Common myeloid progenitor, CD34-positive (primary cell): Measurements from ENCODE around the gene IFFO2.

Experiments used
- CTCF ChIA-PET: fragments of 350-600 bp; sonication (Branson Sonifier 250); formaldehyde crosslinking; loops from one replicate; lab custom pipeline; 2021; ENCODE audit warnings: antibody characterized with exemption; lab: Charles Lee
- POLR2A ChIA-PET: fragments of 350-600 bp; sonication (Branson Sonifier 250); formaldehyde crosslinking; loops from one replicate; lab custom pipeline; 2021; ENCODE audit warnings: antibody characterized with exemption; lab: Charles Lee
- DNase-seq, 3 donors: peaks; one replicate each; pipeline versions ENCODE4 v3.0.0 to v3.0.0-alpha.2; 2013
- H3K27ac ChIP-seq, 2 experiments: 1 replicate in 1 of 2; 2 replicates in 1 of 2; pipeline ENCODE4 v1.7.0; 2013; ENCODE audit warnings: inconsistent platforms in 2 of 2, low read length in 2 of 2, mild to moderate bottlenecking in 2 of 2, low read depth in 1 of 2, moderate library complexity in 1 of 2; ENCODE audit not compliant: severe bottlenecking in 2 of 2, insufficient read depth in 1 of 2, poor library complexity in 1 of 2
- H3K27me3 ChIP-seq, 5 experiments: replicated peaks in 2 of 5; 1 replicate in 3 of 5; 2 replicates in 2 of 5; pipeline versions ENCODE4 v1.6.1 to v1.7.0; 2013; ENCODE audit warnings: low read length in 4 of 5, mild to moderate bottlenecking in 2 of 5, moderate library complexity in 2 of 5, inconsistent platforms in 1 of 5; ENCODE audit not compliant: insufficient read depth in 5 of 5, control insufficient read depth in 4 of 5
- H3K36me3 ChIP-seq, 4 experiments: 1 replicate in 2 of 4; 2 replicates in 2 of 4; pipeline versions ENCODE4 v1.6.1 to v1.7.0; 2013; ENCODE audit warnings: low read length in 3 of 4, control low read depth in 1 of 4, mild to moderate bottlenecking in 1 of 4; ENCODE audit not compliant: control insufficient read depth in 4 of 4, insufficient read depth in 4 of 4
- H3K4me1 ChIP-seq, 4 experiments: 1 replicate in 3 of 4; 2 replicates in 1 of 4; pipeline versions ENCODE4 v1.6.1 to v1.7.1; 2013; ENCODE audit warnings: low read length in 3 of 4, mild to moderate bottlenecking in 3 of 4, control low read depth in 1 of 4, inconsistent platforms in 1 of 4, moderate library complexity in 1 of 4; ENCODE audit not compliant: control insufficient read depth in 4 of 4, insufficient read depth in 4 of 4; ENCODE audit errors: control extremely low read depth in 1 of 4
- H3K4me3 ChIP-seq, 7 experiments: 1 replicate in 4 of 7; 2 replicates in 3 of 7; pipeline versions ENCODE4 v1.5.1 to v1.7.0; 2013; ENCODE audit warnings: mild to moderate bottlenecking in 7 of 7, low read length in 6 of 7, moderate library complexity in 6 of 7, inconsistent platforms in 2 of 7, low read depth in 2 of 7, control low read depth in 1 of 7; ENCODE audit not compliant: insufficient read depth in 4 of 7, control insufficient read depth in 1 of 7; ENCODE audit errors: extremely low read depth in 1 of 7
- H3K9me3 ChIP-seq, 5 experiments: 1 replicate in 4 of 5; 2 replicates in 1 of 5; pipeline versions ENCODE4 v1.6.1 to v1.7.1; 2013; ENCODE audit warnings: low read length in 4 of 5, mild to moderate bottlenecking in 2 of 5, inconsistent platforms in 1 of 5, low read depth in 1 of 5, moderate library complexity in 1 of 5; ENCODE audit not compliant: control insufficient read depth in 4 of 5, insufficient read depth in 2 of 5; ENCODE audit errors: control extremely low read depth in 1 of 5
- WGBS: methylation state at CpG from one replicate; pipeline ENCODE4 v1.1.5; 2013; ENCODE audit not compliant: insufficient coverage; 5-methylcytosine and 5-hydroxymethylcytosine counted together

Gene IFFO2

DNA sequence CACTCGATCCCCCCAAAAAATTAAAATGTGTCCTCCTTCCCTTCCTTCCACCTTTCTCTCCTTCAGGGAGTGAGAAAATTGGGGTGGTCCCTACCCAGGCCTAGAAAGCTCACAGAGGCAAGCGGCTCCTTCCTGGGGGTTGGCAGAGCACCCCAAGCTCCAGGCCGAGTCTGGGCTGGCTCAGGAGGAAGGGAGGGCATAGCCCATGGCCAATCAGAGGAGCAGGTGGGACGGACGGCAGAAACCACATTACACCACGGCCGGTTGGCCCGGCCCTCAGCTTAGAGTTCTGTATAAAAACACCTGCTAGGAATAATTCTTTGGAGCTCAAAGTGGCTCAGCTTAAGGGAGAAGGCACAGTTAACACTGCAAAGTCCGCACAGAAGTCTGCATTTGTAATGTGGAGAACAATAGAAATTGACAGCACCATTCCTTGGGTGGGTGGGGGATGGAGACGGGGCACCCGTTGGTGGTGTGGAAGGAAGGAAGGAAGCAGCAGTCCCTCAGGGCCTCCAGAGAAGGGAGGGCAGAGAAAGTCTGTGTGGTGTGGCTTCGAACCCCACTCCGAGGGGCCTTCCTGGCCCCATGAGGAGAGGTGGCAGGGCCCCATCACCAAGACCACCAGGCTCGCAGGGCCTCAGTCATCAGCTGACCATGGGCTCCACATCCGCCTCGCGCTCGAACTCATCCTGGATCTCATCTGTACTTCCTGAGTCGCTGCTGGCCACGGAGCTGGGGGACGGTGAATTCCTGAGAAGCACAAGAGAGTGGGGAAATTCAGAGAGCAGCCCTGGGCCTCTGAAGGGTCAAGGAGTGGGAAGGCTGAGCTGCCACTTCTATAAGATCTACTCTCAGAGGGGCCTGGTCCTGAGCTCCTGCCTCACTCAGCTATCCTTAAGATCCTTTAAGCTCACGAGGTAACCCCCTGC is 48.3 kb downstream of the IFFO2 start:
- ChIA-PET CTCF (interaction anchor here (0.6 to 13.1 kb wide), 30 partner anchors 8 to 333 kb away, joined by 3 to 222 read pairs (median 5); partner anchors contain the start of gene IFFO2), POLR2A (interaction anchor here (0.6 to 1.6 kb wide), 6 partner anchors 16 to 216 kb away, joined by 3 to 8 read pairs (median 6); partner anchors contain the start of gene IFFO2)
- H3K27ac ChIP-seq, result peak overlapping the region; percentile 38 to 67
- 3% methylated on average over 19 of the region's 22 CpGs for WGBS
- DNase-seq, result peak; percentile 67 to 82 (median 82)
- peaks cover 0 to 38% (median 17%) of the 10 kb centered on the region in 4 experiments for H3K36me3 ChIP-seq
- no peaks in the 10 kb centered on the region for H3K9me3 ChIP-seq
- H3K27me3 ChIP-seq, result no peaks in the 10 kb centered on the region
- peak overlapping the region in 6 of 7 experiments; percentile 30 to 54 (median 47) for H3K4me3 ChIP-seq
- peaks cover 11 to 55% (median 44%) of the 10 kb centered on the region in 4 experiments for H3K4me1 ChIP-seq

DNA sequence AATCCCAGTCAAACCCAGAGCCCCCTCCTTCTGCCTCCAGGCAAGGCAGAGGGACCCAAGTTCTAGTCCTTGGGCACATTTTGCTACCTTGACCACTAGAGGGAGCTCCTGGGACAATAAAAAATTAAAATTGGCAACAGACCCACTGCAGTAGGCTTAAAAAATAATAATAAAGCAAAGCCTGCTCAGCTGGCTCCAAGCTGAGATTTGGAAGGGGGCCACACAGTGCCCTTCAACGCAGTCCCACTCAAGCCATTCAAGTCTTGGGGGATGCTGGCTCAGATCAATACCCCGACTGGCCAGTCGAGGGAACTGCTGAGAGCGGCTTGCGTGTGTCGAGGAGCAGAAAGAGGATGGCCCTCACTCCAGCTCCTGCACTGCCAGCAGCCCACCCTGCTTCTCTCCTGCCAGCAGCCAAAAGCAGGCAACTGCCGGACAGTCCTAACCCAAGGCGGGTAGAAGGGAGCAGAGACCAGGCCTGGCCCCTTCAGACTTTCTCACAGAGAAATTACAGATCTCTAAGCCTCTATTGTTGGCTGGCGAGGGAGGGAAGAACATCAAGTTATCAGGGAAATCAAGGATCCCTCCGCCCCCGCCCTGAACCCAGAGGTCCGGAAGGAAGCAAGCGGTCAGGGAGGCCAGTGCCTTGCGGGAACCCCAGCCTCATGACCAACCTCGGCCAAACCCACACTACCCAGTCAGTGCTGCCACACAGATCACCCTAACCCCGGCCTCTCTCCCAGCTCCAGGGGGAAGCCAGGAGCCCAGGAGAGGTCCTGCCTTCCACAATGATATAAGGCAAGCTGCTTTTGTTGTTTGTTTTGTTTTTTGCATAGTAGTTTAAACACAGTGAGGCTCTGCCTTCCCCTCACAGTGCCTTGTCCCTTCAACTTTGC is 49.2 kb downstream of the IFFO2 start:
- peak overlapping the region; percentile 15 to 67 for H3K27ac ChIP-seq
- no peaks in the 10 kb centered on the region for H3K27me3 ChIP-seq
- no peaks in the 10 kb centered on the region for H3K9me3 ChIP-seq
- H3K36me3 ChIP-seq, result peaks cover 0 to 38% (median 17%) of the 10 kb centered on the region in 4 experiments
- peak overlapping the region in 6 of 7 experiments; percentile 30 to 54 (median 47) for H3K4me3 ChIP-seq
- 12% methylated on average over 11 of the region's 16 CpGs for WGBS
- peaks cover 12 to 52% (median 46%) of the 10 kb centered on the region in 4 experiments for H3K4me1 ChIP-seq
- peak; percentile 72 to 82 (median 80) for DNase-seq
- POLR2A ChIA-PET, result interaction anchor here (0.5 to 1.6 kb wide), 10 partner anchors 8 to 338 kb away, joined by 3 to 8 read pairs (median 3); partner anchors contain the start of gene IFFO2
- CTCF ChIA-PET, result interaction anchor here (0.7 to 13.1 kb wide), 29 partner anchors 9 to 334 kb away, joined by 3 to 222 read pairs (median 6); partner anchors contain the start of gene IFFO2

DNA sequence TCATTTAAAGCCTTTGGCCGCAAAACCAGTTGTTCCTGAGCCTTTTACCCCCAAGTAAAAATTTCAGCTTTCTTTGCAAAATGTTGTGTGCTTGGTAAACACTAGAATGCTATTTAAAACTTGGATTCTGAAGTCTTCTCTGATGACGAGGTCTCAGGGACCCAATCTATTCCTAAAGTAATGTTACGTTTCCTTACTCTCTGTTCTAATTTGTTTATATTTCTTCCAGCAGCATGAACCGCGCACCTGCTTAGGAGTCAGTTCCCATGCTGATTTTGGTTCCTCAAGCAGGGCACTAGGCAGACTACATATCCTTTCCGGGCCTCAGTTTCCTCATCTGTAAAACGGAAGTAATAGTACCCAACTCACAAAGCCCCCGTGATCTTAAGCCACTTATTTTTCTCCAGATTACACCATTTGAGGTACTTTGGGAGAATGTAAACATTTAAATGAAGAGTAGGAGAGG is 53.2 kb downstream of the IFFO2 start:
- Histone ChIP-seq H3K27ac (peak overlapping the region; percentile 97 to 99), H3K4me3 (peak overlapping the region in 6 of 7 experiments; percentile 58 to 91 (median 80)), H3K4me1 (peaks cover 12 to 63% (median 40%) of the 10 kb centered on the region in 4 experiments), H3K36me3 (peaks cover 0 to 12% (median 0%) of the 10 kb centered on the region in 4 experiments), H3K9me3 (no peaks in the 10 kb centered on the region), H3K27me3 (no peaks in the 10 kb centered on the region)
- WGBS, result 57% methylated on average over 5 of the region's 8 CpGs
- peak in 1 of 3 donors; percentile 42 for DNase-seq
- ChIA-PET CTCF (interaction anchor here (0.8 to 3.9 kb wide), 8 partner anchors 9 to 201 kb away, joined by 3 to 20 read pairs (median 4); no protein-coding TSS in a partner anchor), POLR2A (interaction anchor here (0.7 to 1.3 kb wide), 4 partner anchors 10 to 210 kb away, joined by 3 to 6 read pairs (median 3); no protein-coding TSS in a partner anchor)

DNA sequence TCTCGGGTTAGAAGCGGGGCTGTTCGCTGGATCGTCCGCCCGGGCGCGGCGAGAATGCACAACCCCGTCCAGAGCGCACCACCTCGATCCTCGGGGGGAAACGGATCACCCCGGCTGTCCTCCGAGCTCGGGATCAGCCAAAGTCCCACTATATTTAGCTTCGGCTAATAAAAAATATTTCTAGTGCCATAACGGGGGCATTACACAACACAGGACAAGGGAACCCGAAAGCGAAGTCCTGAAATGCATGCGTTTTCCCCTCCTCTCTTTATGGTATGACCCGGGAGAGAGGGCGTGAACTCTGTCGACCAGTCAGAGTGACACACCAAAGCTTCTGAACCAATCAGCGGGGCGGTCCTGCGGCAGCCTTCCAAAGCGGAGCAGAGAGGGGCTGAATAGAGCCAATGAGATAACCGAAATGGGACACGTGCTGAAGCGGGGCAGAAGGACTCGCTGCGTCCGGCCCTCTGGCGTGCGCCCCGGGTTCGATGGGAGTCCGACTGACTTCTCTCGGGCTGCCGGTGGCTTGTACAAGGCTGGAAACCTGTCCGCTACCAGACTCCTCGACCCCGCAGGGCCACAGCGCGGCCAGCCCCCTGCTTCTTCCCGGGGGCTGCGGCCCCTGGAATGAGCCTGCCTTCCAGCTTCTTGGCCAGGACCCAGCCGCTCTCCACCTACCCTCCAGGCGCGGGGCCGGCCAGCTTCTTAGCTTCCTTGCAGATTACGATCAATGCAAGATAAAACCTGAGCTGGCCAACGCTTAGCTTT is 53.8 kb downstream of the IFFO2 start, which contains the start of gene ALDH4A1:
Gene ALDH4A1 (minus strand): TSS at position 33 of the 768 bp plus-strand sequence. CDS start 32 bp downstream, at position 1.
- peak within 1 kb of the TSS; percentile 97 to 99 for H3K27ac ChIP-seq
- CTCF ChIA-PET, result interaction anchor here (0.8 to 3.9 kb wide), 9 partner anchors 9 to 202 kb away, joined by 3 to 20 read pairs (median 4); no protein-coding TSS in a partner anchor
- H3K4me1 ChIP-seq, result peaks cover 10 to 57% (median 33%) of the 10 kb centered on the region in 4 experiments
- POLR2A ChIA-PET, result interaction anchor here (0.7 to 1.3 kb wide), 3 partner anchors 10 to 211 kb away, joined by 3 to 6 read pairs (median 3); no protein-coding TSS in a partner anchor
- no peaks in the 10 kb centered on the region for H3K27me3 ChIP-seq
- WGBS, result under 1% methylated on average over 46 of the region's 55 CpGs
- DNase-seq, result peak; percentile 96 to 98 (median 97)
- H3K9me3 ChIP-seq, result no peaks in the 10 kb centered on the region
- H3K36me3 ChIP-seq, result peaks cover 0 to 11% (median 0%) of the 10 kb centered on the region in 4 experiments
- peak within 1 kb of the TSS; percentile 62 to 91 (median 80) for H3K4me3 ChIP-seq

DNA sequence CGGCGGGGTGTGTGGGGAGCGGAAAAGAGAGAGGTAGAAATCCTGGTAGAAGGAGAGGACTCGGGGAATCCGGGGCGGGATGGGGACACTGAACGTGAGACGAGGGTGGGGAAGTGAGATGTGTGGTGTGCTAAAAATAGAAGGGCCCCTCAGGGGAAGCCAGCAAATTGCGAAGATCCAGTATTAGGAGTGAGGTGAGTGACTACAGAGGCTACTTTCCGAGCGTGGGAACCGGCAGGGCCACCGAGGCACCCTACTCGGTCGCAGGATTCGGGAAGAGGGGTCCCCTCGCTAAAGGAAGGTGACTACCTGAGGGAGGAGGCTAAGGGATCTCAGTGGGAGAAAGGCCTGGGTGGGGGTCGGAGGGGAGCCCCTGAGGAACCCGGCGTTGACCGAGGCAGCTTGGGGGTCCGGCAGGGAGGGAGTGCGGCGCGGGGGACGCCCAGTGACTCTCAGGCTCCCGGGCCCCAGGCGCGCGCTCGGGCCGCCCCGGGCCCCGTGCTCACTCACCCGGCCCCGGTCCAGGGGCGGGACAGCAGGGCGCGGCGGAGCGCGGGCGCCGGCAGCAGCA is 54.4 kb downstream of the IFFO2 start:
- DNase-seq, result peak in 2 of 3 donors; percentile 48 to 54

More for the DNA sequence above, 54.4 kb downstream of the IFFO2 start:
- Histone ChIP-seq H3K36me3 (peaks cover 0 to 9% (median 3%) of the 10 kb centered on the region in 4 experiments), H3K27me3 (no peaks in the 10 kb centered on the region), H3K27ac (peak overlapping the region; percentile 97 to 99), H3K4me1 (peaks cover 6 to 51% (median 27%) of the 10 kb centered on the region in 4 experiments), H3K9me3 (no peaks in the 10 kb centered on the region), H3K4me3 (peak overlapping the region; percentile 62 to 91 (median 80))
- under 1% methylated on average over 41 of the region's 44 CpGs for WGBS
- CTCF ChIA-PET, result interaction anchor here (0.9 to 3.9 kb wide), 6 partner anchors 8 to 202 kb away, joined by 3 to 20 read pairs (median 4); no protein-coding TSS in a partner anchor
- POLR2A ChIA-PET, result interaction anchor here (1.2 to 1.3 kb wide), 2 partner anchors 11 to 150 kb away, joined by 3 to 6 read pairs; no protein-coding TSS in a partner anchor
